HG03354 (cell line): ENCODE data around the gene TSPEAR.

ENCODE experiments used
- ATAC-seq: cut with Tn5 transposase; IDR thresholded peaks from one replicate; pipeline ENCODE4 v1.9.1; 2021; ENCODE audit warnings: mild to moderate bottlenecking; ENCODE audit not compliant: unreplicated experiment, poor library complexity, severe bottlenecking

Gene TSPEAR

GRCh38 chr21:44515359-44516165 is 195.8 kb downstream of the TSPEAR start:
- ATAC-seq = no peak

- ATAC-seq = no peak
These were observed 196.5 kb downstream of the TSPEAR start for GRCh38 chr21:44514746-44515358.

GRCh38 chr21:44514218-44514520 is 197.2 kb downstream of the TSPEAR start:
- ATAC-seq = no peak

- ATAC-seq = no peak
These were observed 197.8 kb downstream of the TSPEAR start for GRCh38 chr21:44513389-44514217.

- no peak for ATAC-seq
These were observed 198.6 kb downstream of the TSPEAR start for GRCh38 chr21:44512496-44513388.

GRCh38 chr21:44511938-44512275 is 199.5 kb downstream of the TSPEAR start:
- ATAC-seq = no peak

- ATAC-seq = no peak
These were observed 200.0 kb downstream of the TSPEAR start for GRCh38 chr21:44511219-44511937.

- no peak for ATAC-seq
These were observed 200.7 kb downstream of the TSPEAR start for GRCh38 chr21:44510508-44511218.

GRCh38 chr21:44510109-44510507 is 201.3 kb downstream of the TSPEAR start:
- ATAC-seq = no peak

- no peak for ATAC-seq
These were observed 201.8 kb downstream of the TSPEAR start for GRCh38 chr21:44509539-44509938.

- ATAC-seq = no peak
These were observed 202.5 kb downstream of the TSPEAR start for GRCh38 chr21:44508711-44509445.

- no peak for ATAC-seq
These were observed 203.0 kb downstream of the TSPEAR start for GRCh38 chr21:44508426-44508710.

GRCh38 chr21:44507673-44508425 is 203.5 kb downstream of the TSPEAR start:
- ATAC-seq = no peak

GRCh38 chr21:44506279-44507255 is 204.8 kb downstream of the TSPEAR start:
- no peak for ATAC-seq

- no peak for ATAC-seq
These were observed 205.6 kb downstream of the TSPEAR start for GRCh38 chr21:44505673-44506278.

- ATAC-seq = no peak
These were observed 207.4 kb downstream of the TSPEAR start for GRCh38 chr21:44503901-44504399.
